GM12864 (cell line): ENCODE results near the gene TOX2.

Experiments
- DNase-seq: peaks from one replicate; pipeline ENCODE4 v3.0.0-alpha.2; 2011; ENCODE audit warnings: low read depth
- H3K4me3 ChIP-seq: 2 replicates; pipeline ENCODE4 v1.5.1; 2011; ENCODE audit warnings: mild to moderate bottlenecking, low read depth, low read length, control low read depth
- CTCF ChIP-seq: IDR thresholded peaks from 2 replicates; pipeline ENCODE4 v1.5.1; 2011; ENCODE audit warnings: low read depth, mild to moderate bottlenecking, moderate library complexity, low read length, control low read depth, inconsistent platforms; ENCODE audit errors: missing control alignments

TOX2 gene

GRCh38 chr20:44053046-44053445 is 138.4 kb downstream of the TOX2 start:
- no peak for DNase-seq
- TF ChIP-seq CTCF, result no peak

DNA sequence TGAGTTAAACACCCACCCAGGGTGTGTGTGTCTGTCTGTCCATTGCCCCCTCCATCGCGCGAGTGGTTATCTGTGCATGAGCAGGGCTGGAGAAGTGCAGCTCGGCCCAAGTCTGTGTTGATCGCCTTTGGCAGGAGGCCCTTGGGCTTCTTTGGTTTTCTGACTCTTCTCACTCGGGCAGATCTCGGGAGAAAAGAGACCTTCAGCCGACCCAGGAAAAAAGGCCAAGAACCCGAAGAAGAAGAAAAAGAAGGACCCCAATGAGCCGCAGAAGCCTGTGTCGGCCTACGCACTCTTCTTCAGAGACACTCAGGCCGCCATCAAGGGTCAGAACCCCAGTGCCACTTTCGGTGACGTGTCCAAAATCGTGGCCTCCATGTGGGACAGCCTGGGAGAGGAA is 139.5 kb downstream of the TOX2 start:
- DNase-seq, result no peak
- TF ChIP-seq CTCF, result no peak
- H3K4me3 ChIP-seq, result no peak overlapping the region

More at GRCh38 chr20:44053046-44053445, 138.4 kb downstream of the TOX2 start:
- no peak overlapping the region for H3K4me3 ChIP-seq

DNA sequence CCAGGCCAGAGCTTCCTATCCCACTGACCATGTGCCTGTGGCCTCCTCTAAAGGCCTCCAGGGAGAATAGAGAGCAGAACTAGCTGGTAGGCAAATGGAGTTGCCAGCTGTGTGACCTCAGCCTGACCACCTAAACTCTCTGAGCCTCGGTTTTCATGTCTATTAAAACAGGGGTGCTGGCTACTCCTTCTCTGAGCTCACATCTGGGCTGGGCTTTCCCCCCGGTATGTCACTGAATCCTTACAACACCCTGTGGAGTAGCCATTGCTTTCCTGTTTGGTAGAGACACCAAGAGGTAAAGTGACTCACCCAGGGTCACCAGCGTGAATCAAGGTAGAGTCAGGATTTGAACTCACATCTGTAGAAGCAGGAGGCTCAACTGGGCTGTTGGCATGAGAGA is 140.2 kb downstream of the TOX2 start:
- H3K4me3 ChIP-seq, result no peak overlapping the region
- TF ChIP-seq CTCF, result no peak
- no peak for DNase-seq

- peak; percentile 31 for TF ChIP-seq CTCF
- DNase-seq, result no peak
- H3K4me3 ChIP-seq, result no peak overlapping the region
Measured at GRCh38 chr20:44056010-44056698, 141.5 kb downstream of the TOX2 start.

DNA sequence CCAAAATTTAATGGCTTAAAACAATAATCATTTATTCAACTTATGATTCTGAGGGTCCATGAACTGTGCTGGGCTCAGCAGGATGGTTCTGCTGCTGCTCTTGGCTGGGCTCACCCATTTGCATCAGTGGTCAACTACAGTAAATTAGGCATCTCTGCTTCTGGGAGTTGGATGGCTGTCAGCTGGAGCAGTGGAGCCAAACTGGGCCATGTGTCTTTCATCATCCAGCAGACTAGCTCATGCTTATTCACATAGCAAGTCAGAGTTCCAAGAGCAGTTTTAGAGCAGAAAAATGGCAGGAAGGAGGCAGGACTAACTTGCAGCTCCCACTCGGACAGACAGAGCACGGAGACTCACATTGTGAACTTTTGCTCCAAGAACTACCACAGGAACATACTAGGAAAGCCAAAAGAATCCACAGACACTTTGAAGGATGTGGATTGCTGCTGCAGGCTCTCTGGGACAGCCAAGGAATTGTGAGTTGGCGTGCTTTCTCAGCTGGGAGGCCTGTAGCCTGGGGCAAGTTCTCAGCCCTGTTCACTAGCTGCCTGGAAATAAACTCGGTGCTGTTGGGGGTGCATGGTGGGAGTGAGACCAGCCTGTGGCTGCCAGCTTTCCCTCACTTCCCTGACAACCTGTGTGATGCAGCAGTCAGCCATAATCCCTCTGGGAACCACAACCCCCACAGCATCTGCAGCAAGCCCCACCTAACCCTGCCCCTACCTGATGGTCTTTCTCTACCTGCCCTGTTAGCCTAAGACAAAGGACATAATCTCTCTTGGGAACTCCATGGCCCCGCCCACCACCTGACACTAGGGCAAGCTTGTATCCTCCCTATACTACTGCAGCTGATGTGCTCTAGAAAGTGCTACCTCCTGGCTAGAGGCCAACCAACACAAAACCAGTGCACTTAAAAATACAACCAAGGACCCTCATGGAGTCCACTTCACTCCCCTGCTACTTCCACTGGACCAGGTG is 143.3 kb downstream of the TOX2 start:
- no peak for TF ChIP-seq CTCF
- H3K4me3 ChIP-seq, result no peak overlapping the region
- DNase-seq, result no peak

- no peak overlapping the region for H3K4me3 ChIP-seq
- DNase-seq, result no peak
- TF ChIP-seq CTCF, result no peak
Measured at GRCh38 chr20:44064501-44065400, 150.1 kb downstream of the TOX2 start.
